Endothelial cell of umbilical vein (primary cell): Measurements from ENCODE around the gene EGLN1.

Experiments
- CTCF ChIP-seq, 2 donors: IDR thresholded peaks; 1 replicate in 1 of 2; 2 replicates in 1 of 2; pipeline ENCODE4 v1.5.1; 2011; ENCODE audit warnings: low read length in 2 of 2, mild to moderate bottlenecking in 2 of 2, moderate library complexity in 2 of 2, control low read depth in 1 of 2, inconsistent platforms in 1 of 2, low read depth in 1 of 2; ENCODE audit not compliant: insufficient read depth in 1 of 2; ENCODE audit errors: extremely low read depth in 1 of 2
- EZH2 ChIP-seq: IDR thresholded peaks from 2 replicates; pipeline ENCODE4 v1.6.1; 2012; ENCODE audit warnings: borderline replicate concordance, low read depth, mild to moderate bottlenecking, moderate library complexity, low read length, inconsistent platforms; ENCODE audit not compliant: severe bottlenecking
- GATA2 ChIP-seq: IDR thresholded peaks from 2 replicates; pipeline ENCODE4 v1.7.0; 2011; ENCODE audit warnings: low read depth, mild to moderate bottlenecking, moderate library complexity, mixed read lengths, low read length; ENCODE audit not compliant: insufficient read length, insufficient read depth
- MAX ChIP-seq: IDR thresholded peaks from 2 replicates; pipeline ENCODE4 v1.6.1; 2011; ENCODE audit not compliant: insufficient read depth, insufficient read length
- MYC ChIP-seq: IDR thresholded peaks from one replicate; pipeline ENCODE4 v1.6.1; 2011; ENCODE audit warnings: mild to moderate bottlenecking, low read depth, low read length
- POLR2A ChIP-seq: IDR thresholded peaks from 2 replicates; pipeline ENCODE4 v1.6.1; 2012; ENCODE audit warnings: low read depth, mild to moderate bottlenecking, control low read depth, low read length
- POLR2AphosphoS5 ChIP-seq: IDR thresholded peaks from 2 replicates; pipeline ENCODE4 v1.6.1; 2012; ENCODE audit warnings: low read depth, mild to moderate bottlenecking, control low read depth, low read length, moderate library complexity; ENCODE audit not compliant: insufficient read depth

- TF ChIP-seq CTCF (IDR thresholded peaks at IDR 0.05; ENCODE audit: extremely low read depth in 1 of 2, insufficient read depth in 1 of 2, low read depth in 1 of 2, low read length in 2 of 2) (no peak), POLR2AphosphoS5 (no peak), POLR2A (no peak), MAX (no peak), EZH2 (no peak), GATA2 (no peak), MYC (no peak)
Observed at GRCh38 chr1:231369282-231369681, 52.8 kb downstream of the EGLN1 start.
